ENCODE results near the gene NPHP1. TPM values are rescaled to one million over a fixed set of nuclear protein-coding genes. Genes with fewer than 3 reads are reported as not detected.

Gene NPHP1
- total RNA-seq, 1 experiment from 2014 or later = 4.7 TPM

DNA sequence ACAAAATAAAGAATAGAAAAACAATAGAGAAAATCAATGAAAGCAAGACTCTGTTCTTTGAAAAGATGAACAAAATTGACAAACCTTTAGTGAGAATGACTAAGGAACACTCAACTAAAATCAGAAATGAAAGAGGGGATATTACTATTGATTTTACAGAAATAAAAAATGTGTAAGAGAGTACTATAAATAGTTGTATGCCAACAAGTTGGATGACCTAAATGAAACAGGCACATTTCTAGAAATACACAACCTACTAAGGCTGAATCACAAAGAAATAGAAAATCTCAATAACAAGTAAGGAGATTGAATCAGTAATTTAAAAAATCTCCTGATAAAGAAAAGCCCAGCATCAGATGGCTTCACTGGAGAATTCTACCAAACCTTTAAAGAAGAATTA lies 70.8 kb downstream of the NPHP1 start (continued):
- TF ChIP-seq, protein P1, sequence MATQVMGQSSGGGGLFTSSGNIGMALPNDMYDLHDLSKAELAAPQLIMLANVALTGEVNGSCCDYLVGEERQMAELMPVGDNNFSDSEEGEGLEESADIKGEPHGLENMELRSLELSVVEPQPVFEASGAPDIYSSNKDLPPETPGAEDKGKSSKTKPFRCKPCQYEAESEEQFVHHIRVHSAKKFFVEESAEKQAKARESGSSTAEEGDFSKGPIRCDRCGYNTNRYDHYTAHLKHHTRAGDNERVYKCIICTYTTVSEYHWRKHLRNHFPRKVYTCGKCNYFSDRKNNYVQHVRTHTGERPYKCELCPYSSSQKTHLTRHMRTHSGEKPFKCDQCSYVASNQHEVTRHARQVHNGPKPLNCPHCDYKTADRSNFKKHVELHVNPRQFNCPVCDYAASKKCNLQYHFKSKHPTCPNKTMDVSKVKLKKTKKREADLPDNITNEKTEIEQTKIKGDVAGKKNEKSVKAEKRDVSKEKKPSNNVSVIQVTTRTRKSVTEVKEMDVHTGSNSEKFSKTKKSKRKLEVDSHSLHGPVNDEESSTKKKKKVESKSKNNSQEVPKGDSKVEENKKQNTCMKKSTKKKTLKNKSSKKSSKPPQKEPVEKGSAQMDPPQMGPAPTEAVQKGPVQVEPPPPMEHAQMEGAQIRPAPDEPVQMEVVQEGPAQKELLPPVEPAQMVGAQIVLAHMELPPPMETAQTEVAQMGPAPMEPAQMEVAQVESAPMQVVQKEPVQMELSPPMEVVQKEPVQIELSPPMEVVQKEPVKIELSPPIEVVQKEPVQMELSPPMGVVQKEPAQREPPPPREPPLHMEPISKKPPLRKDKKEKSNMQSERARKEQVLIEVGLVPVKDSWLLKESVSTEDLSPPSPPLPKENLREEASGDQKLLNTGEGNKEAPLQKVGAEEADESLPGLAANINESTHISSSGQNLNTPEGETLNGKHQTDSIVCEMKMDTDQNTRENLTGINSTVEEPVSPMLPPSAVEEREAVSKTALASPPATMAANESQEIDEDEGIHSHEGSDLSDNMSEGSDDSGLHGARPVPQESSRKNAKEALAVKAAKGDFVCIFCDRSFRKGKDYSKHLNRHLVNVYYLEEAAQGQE (IDR thresholded peaks at IDR 0.05; ENCODE audit: low read depth) = no peak

DNA sequence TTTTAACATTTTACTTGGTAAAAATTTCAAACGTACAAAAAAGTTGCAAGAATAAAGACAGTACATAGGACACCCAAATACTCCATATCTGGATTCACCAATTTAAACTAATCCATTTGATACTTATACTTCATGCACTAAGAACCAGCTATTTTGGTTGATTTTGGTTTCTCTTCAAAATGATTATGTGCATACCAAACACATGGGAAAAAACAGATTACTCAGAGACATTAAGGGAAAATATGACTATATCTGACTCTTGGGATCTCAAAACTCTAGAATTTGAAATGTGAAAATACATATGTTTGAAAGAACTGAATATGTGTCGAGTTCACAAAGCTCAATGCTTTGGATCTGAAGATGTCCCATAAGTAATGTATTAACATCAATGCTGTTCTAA lies 73.6 kb downstream of the NPHP1 start:
- Histone ChIP-seq H3K36me3 (ENCODE audit: control insufficient read depth in 1 of 2, insufficient read depth in 2 of 2, low read length in 2 of 2) (no peaks in the 10 kb centered on the region), H2AFZ (ENCODE audit: low read depth, low read length, poor library complexity, severe bottlenecking) (no peak overlapping the region), H3K27me3 (ENCODE audit: insufficient read depth, low read length) (no peaks in the 10 kb centered on the region), H3K4me2 (ENCODE audit: low read length) (no peak overlapping the region), H3K4me3 (replicated peaks in 1 of 2; ENCODE audit: low read depth in 1 of 2, low read length in 2 of 2) (no peak overlapping the region), H3K9ac (ENCODE audit: low read length) (no peak overlapping the region), H3K4me1 (ENCODE audit: control insufficient read depth in 1 of 2, insufficient read depth in 2 of 2, low read length in 2 of 2) (peaks cover 10% of the 10 kb centered on the region in 2 experiments), H4K20me1 (ENCODE audit: insufficient read depth) (no peaks in the 10 kb centered on the region), H3K27ac (ENCODE audit: low read depth, low read length) (no peak overlapping the region), H3K9me2 (ENCODE audit: insufficient read depth) (no peaks in the 10 kb centered on the region), H3K79me2 (ENCODE audit: insufficient read depth, low read length) (no peaks in the 10 kb centered on the region), H3K9me3 (ENCODE audit: control insufficient read depth in 1 of 2, insufficient read depth in 1 of 2, low read depth in 1 of 2, low read length in 2 of 2) (peaks cover 3% of the 10 kb centered on the region in 2 experiments; a peak in 1 of 4 replicates)
- ATAC-seq (no peak), DNase-seq (ENCODE audit: low read depth, low spot score) (no peak)
- intact Hi-C loops (cut with micrococcal nuclease) = no loop called here
- ChIA-PET CTCF (interaction anchor here (0.8 kb wide), 1 partner anchor 15 kb away, joined by 4 read pairs; the partner anchor contains the start of gene MALL), RAD21 (ENCODE audit: low non-redundant PET in 1 of 2, low total read pairs in 2 of 2, uncharacterized antibody in 2 of 2, unreplicated experiment in 2 of 2) (no interaction called here), POLR2A (no interaction called here)
- TF ChIP-seq, protein P2, sequence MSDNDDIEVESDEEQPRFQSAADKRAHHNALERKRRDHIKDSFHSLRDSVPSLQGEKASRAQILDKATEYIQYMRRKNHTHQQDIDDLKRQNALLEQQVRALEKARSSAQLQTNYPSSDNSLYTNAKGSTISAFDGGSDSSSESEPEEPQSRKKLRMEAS (IDR thresholded peaks at IDR 0.05) = no peak
- TF ChIP-seq ZFX (IDR thresholded peaks at IDR 0.05) (no peak), EZH2 (IDR thresholded peaks at IDR 0.05) (no peak), SIN3A (IDR thresholded peaks at IDR 0.05; ENCODE audit: low read depth) (no peak), RAD21 (IDR thresholded peaks at IDR 0.05; ENCODE audit: low read depth) (no peak), POLR2A (IDR thresholded peaks at IDR 0.05; ENCODE audit: borderline replicate concordance, extremely low read depth, insufficient read depth, insufficient read length) (no peak)
- no TSS peak for BruUV-seq (replicated peaks)
